T-helper 1 cell treated with Interleukin-12 subunit alpha and Interleukin-12 subunit beta and Interleukin-4 antibody, amounts not matched to agents 30 μg/mL and 1 μg/mL, for 36 hours (primary cell): ENCODE results near the gene CNOT2.

Source experiments
- H3K27ac Mint-ChIP-seq: one replicate; pipeline ENCODE4 v1.8.0; 2021; ENCODE audit warnings: mild to moderate bottlenecking, mixed read lengths
- H3K27me3 Mint-ChIP-seq: one replicate; pipeline ENCODE4 v1.8.0; 2021; ENCODE audit warnings: low read depth, mixed read lengths
- H3K36me3 Mint-ChIP-seq: one replicate; pipeline ENCODE4 v1.8.0; 2021; ENCODE audit warnings: low read depth, mixed read lengths
- H3K4me1 Mint-ChIP-seq: one replicate; pipeline ENCODE4 v1.8.0; 2021; ENCODE audit warnings: low read depth, mixed read lengths
- H3K4me3 Mint-ChIP-seq: one replicate; pipeline ENCODE4 v1.8.0; 2021; ENCODE audit warnings: mild to moderate bottlenecking, moderate library complexity, mixed read lengths
- H3K9me3 Mint-ChIP-seq: one replicate; pipeline ENCODE4 v1.8.0; 2021; ENCODE audit warnings: mixed read lengths

The CNOT2 gene

DNA sequence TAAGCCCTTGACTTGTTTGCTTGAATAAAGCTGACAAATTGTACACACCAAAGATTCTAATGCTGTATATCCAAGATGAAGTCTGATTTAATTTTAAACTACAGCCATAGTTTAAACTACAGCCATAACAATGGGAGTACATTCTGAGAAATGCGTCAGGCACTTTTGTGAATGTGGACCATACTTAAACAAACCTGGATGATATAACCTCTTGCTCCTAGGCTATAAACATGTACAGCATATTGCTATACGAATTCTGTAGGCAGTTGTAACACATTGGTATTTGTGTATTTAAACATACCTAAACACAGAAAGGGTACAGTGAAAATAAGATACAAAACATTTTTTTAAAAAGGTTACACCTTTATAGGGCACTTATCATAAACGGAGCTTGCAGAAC is 63.4 kb downstream of the CNOT2 start:
- H3K27ac Mint-ChIP-seq: no peak overlapping the region

DNA sequence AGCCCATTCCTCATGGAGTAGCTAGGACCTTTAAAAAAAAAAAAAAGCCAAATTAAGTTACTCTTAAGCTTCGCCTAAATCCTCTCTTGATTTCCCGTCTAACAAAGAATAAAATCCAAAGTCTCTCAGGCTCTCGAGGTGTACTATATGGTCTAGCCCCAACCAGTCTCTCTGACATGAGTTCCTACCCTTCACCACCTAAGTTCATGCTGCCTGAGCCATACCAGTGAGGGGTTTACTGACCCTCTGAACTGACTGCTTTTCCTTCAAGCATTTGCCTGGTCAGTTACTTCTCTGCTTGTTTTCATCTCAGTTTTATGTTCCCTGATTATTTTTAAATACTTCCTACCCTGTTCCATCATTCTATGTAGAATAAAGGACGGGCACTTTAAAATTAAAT is 64.6 kb downstream of the CNOT2 start:
- Mint-ChIP-seq H3K36me3 (peaks cover 16% of the 10 kb centered on the region), H3K4me1 (peaks cover 19% of the 10 kb centered on the region), H3K27ac (no peak overlapping the region), H3K27me3 (no peaks in the 10 kb centered on the region), H3K4me3 (no peak overlapping the region), H3K9me3 (peaks cover 6% of the 10 kb centered on the region)

More for the DNA sequence above, 63.4 kb downstream of the CNOT2 start:
- Mint-ChIP-seq H3K27me3 (no peaks in the 10 kb centered on the region), H3K4me3 (no peak overlapping the region), H3K4me1 (peaks cover 19% of the 10 kb centered on the region), H3K36me3 (peaks cover 19% of the 10 kb centered on the region), H3K9me3 (peaks cover 6% of the 10 kb centered on the region)

DNA sequence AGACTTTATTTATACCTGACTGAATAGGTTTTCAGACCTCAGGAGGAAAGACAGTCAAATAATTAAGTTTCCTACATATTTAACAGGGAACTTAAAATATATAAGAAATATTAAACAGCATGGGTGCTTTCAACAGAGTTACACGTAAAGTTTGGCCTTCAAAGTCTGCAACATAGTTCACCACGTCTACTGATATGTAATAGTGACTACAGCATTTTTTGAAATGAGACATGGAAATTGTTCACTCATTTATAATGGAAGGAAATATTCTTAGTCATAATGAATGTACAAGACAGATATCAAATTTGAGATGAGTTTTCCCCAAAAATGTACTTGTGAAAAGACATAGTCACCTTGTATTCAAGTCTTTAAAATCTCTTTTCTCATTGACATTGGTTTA is 66.1 kb downstream of the CNOT2 start:
- H3K4me1 Mint-ChIP-seq: peaks cover 11% of the 10 kb centered on the region
- H3K4me3 Mint-ChIP-seq: no peak overlapping the region
- no peaks in the 10 kb centered on the region for H3K9me3 Mint-ChIP-seq
- H3K36me3 Mint-ChIP-seq: peaks cover 10% of the 10 kb centered on the region
- H3K27me3 Mint-ChIP-seq: no peaks in the 10 kb centered on the region
- H3K27ac Mint-ChIP-seq: no peak overlapping the region

DNA sequence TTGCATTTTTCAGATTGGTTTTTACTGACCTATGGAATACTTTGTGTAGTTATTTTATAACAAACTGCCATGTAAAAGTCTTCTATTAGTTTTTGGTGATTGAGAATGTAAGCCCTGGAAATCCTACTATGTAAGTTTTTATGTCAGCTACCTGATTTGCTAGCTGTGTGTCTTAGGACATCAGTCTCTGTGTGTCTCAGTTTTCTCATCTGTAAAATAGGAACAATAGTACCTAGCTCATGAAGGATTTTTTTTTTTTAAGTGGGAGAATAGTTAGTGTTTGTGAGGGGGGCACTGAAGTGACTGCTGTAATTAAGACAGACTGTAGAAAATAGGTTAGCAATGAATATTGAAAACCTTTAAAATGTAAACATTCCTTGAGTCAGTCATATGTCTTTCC is 70.9 kb downstream of the CNOT2 start:
- Mint-ChIP-seq H3K4me3 (no peak overlapping the region), H3K4me1 (peaks cover 16% of the 10 kb centered on the region), H3K9me3 (no peaks in the 10 kb centered on the region), H3K36me3 (peaks cover 11% of the 10 kb centered on the region), H3K27me3 (no peaks in the 10 kb centered on the region), H3K27ac (no peak overlapping the region)

DNA sequence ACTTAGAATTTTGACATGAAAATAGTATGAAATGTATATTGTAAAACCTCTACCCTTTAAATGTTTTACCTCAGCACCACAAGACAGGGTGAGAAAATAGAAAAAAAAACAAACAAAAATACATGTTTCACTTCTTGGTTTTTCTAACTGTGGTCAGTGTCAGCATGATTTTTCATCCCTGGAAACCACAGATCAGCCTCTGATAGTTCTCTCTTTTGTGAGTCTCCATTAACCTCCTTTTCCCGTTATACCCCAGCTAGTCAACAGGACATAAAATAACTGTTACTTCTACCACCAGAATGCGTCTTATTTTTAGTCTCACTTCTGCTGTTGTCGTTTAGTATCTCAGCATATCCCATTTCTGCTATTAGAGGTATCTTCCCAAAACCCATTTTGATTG is 74.5 kb downstream of the CNOT2 start:
- H3K27ac Mint-ChIP-seq: no peak overlapping the region
- H3K9me3 Mint-ChIP-seq: no peaks in the 10 kb centered on the region
- H3K27me3 Mint-ChIP-seq: no peaks in the 10 kb centered on the region
- H3K4me3 Mint-ChIP-seq: no peak overlapping the region
- H3K36me3 Mint-ChIP-seq: peaks cover 11% of the 10 kb centered on the region
- peaks cover 16% of the 10 kb centered on the region for H3K4me1 Mint-ChIP-seq

DNA sequence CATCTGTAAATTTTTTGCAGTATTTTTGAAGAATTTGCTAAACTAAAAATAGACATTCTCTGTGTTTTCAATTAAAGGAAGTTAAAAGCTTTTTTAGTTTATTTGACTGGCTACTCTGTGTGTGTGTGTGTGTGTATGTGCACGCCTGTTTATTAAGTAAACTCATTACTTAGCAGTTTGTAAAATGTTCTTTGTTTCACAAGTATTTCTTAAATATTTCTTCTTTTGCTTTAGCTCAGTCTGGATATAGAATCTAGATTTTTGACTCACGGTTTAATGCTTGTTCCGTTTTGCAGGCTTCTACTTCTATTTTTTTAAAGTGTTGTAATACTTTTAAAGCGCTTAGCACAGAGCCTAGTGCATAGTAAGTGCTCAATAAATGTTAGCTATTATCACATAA is 76.4 kb downstream of the CNOT2 start:
- Mint-ChIP-seq H3K27ac (no peak overlapping the region), H3K4me3 (no peak overlapping the region), H3K4me1 (peaks cover 15% of the 10 kb centered on the region), H3K27me3 (no peaks in the 10 kb centered on the region), H3K36me3 (peaks cover 12% of the 10 kb centered on the region), H3K9me3 (no peaks in the 10 kb centered on the region)

DNA sequence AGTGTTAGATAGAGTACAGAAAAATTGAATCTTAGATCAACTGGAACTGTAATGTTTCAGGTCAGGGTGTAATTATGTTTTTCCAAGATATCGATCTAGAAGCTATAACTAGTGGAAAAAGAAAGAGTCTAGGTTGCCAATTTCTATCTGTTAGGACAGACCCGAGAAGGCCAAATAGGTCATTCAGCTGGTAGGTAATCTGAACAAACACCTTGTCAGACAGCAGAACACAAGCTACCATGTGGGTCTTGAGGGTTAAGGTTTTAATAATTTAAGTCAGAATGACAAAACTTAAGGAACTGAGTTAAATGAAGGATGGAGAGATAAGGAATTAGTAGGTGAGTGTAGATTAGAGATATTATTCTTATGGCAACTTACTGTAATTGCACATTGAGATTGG is 78.0 kb downstream of the CNOT2 start:
- peaks cover 11% of the 10 kb centered on the region for H3K36me3 Mint-ChIP-seq
- H3K4me3 Mint-ChIP-seq: no peak overlapping the region
- H3K27me3 Mint-ChIP-seq: no peaks in the 10 kb centered on the region
- no peaks in the 10 kb centered on the region for H3K9me3 Mint-ChIP-seq
- peaks cover 10% of the 10 kb centered on the region for H3K4me1 Mint-ChIP-seq
- no peak overlapping the region for H3K27ac Mint-ChIP-seq

DNA sequence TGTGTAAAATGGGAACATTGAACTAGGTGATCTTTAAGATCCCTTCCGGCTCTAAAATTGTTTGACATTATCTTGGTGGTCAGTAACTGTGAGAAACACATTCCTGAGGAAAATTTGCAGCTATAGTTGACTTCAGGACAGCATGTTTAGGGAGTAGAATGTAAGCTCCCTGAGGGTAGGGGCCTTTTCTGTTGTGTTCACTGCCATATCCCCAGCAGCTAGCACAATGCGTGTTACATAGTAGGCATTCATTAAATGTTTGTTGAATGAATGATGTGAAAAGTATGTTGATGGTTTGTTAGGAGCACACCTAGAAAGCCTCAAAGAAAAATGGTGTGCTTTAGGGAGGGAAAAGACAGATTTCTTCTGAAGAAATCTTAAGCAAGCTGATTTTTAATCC is 84.3 kb downstream of the CNOT2 start:
- no peaks in the 10 kb centered on the region for H3K9me3 Mint-ChIP-seq
- H3K4me3 Mint-ChIP-seq: no peak overlapping the region
- H3K4me1 Mint-ChIP-seq: peaks cover 6% of the 10 kb centered on the region
- H3K27me3 Mint-ChIP-seq: no peaks in the 10 kb centered on the region
- peaks cover 24% of the 10 kb centered on the region for H3K36me3 Mint-ChIP-seq
- H3K27ac Mint-ChIP-seq: no peak overlapping the region

DNA sequence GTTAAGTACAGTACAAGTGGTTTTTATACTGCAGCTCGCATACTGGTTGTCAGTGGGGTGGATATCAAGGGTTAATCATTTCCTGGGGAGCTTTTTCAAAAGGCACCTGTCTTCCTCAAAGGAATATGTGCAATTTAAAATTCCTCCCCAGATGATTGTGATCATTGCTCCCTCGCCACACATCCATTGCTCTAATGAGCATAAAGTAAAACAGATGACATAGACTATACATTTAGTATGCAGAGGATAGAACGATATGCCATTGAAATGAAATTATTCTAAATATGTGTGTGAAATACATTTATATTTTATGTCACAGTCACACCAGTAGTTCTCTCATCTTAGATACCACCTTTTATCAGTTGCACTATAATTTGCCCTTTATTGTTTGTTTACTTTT is 86.5 kb downstream of the CNOT2 start:
- Mint-ChIP-seq H3K4me3 (no peak overlapping the region), H3K27me3 (no peaks in the 10 kb centered on the region), H3K36me3 (peaks cover 15% of the 10 kb centered on the region), H3K27ac (no peak overlapping the region), H3K9me3 (no peaks in the 10 kb centered on the region), H3K4me1 (peaks cover 9% of the 10 kb centered on the region)

DNA sequence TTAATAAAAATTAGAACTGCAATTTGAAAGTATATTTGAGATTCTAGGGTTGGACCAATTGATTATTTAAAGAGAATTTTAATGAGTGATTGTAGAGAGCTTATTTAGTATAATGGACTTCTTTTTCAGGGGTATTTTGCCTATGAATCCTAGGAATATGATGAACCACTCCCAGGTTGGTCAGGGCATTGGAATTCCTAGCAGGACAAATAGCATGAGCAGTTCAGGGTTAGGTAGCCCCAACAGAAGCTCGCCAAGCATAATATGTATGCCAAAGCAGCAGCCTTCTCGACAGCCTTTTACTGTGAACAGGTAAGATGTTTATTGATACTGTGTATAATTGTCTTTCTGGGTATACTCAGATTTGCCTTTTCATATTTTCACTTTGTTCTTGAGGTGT is 86.9 kb downstream of the CNOT2 start:
- peaks cover 15% of the 10 kb centered on the region for H3K36me3 Mint-ChIP-seq
- no peaks in the 10 kb centered on the region for H3K27me3 Mint-ChIP-seq
- peaks cover 9% of the 10 kb centered on the region for H3K4me1 Mint-ChIP-seq
- H3K4me3 Mint-ChIP-seq: no peak overlapping the region
- H3K9me3 Mint-ChIP-seq: no peaks in the 10 kb centered on the region
- H3K27ac Mint-ChIP-seq: no peak overlapping the region

DNA sequence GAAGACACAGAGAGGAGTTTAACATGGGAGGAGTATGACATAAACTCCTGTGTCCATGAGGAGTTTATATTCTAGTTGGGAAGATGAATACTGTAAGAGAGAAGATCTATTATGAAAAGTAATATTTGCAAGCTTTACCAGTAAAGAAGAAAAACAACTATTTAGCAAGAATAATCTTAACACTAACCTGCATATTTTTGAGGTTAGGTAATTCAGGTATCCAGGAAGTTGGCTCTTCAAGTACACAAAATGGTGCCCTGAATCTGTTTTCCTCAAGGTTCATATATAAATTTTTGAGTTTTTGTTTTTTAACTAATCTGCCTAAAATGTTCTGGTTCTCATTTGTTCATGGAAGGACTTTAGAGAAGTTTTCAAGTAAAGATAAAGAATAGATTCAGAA is 89.0 kb downstream of the CNOT2 start:
- peaks cover 16% of the 10 kb centered on the region for H3K36me3 Mint-ChIP-seq
- no peak overlapping the region for H3K27ac Mint-ChIP-seq
- no peaks in the 10 kb centered on the region for H3K27me3 Mint-ChIP-seq
- no peak overlapping the region for H3K4me3 Mint-ChIP-seq
- no peaks in the 10 kb centered on the region for H3K9me3 Mint-ChIP-seq
- peaks cover 9% of the 10 kb centered on the region for H3K4me1 Mint-ChIP-seq

DNA sequence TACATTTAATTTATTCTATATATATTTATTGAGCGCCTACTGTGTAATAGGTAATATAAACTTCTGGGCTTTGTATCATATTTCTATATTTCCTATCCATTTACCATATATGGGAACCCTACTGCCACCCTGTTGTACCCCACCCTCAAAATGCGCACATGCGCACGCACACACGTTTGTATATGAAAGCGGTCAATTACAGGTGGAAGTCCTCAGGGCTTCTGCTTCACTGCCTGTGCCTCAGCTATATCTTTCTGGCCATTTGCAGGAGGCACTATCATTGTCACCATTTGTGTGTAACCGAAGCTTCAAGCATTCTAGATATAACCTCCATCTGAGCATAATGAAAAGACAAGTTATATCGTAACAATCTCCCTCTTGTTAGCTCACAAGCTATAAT is 91.5 kb downstream of the CNOT2 start:
- Mint-ChIP-seq H3K36me3 (peaks cover 21% of the 10 kb centered on the region), H3K4me3 (no peak overlapping the region), H3K27ac (no peak overlapping the region), H3K4me1 (peaks cover 5% of the 10 kb centered on the region), H3K27me3 (no peaks in the 10 kb centered on the region), H3K9me3 (no peaks in the 10 kb centered on the region)

DNA sequence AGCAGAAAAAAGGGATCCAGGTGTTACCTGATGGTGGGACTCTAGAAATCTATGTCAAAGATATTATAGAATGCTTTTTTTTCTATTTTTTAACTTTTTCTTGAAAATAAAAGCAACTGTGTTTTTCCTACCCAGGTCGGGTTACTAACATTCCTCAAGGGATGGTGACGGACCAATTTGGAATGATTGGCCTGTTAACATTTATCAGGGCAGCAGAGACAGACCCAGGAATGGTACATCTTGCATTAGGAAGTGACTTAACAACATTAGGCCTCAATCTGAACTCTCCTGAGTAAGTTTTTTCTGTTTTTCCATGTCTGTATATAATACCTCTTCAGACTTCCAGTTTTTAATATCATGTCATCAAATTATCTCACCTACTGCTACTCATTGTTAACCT is 95.3 kb downstream of the CNOT2 start:
- H3K27ac Mint-ChIP-seq: no peak overlapping the region
- H3K9me3 Mint-ChIP-seq: no peaks in the 10 kb centered on the region
- peaks cover 35% of the 10 kb centered on the region for H3K36me3 Mint-ChIP-seq
- H3K27me3 Mint-ChIP-seq: no peaks in the 10 kb centered on the region
- peaks cover 2% of the 10 kb centered on the region for H3K4me1 Mint-ChIP-seq
- H3K4me3 Mint-ChIP-seq: no peak overlapping the region

DNA sequence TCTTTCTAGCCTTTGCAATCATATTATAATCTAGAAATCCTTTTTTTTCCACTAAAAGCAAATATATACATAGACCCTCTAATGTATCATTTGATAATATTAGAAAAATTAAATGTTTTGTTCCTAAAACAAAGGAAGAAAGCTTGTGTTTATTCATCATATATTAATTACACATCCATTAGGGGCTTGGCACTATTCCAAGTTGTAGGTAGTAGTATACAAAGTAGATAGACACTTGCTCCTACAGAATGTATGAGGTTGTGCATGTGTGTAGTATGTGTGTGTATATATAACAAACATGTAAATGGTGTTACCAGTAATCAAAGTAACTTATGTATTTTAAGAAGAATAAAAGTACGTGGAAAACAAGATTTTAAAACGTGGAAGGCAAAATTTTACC is 107.8 kb downstream of the CNOT2 start:
- no peak overlapping the region for H3K27ac Mint-ChIP-seq
- no peaks in the 10 kb centered on the region for H3K27me3 Mint-ChIP-seq
- peaks cover 13% of the 10 kb centered on the region for H3K36me3 Mint-ChIP-seq
- H3K4me1 Mint-ChIP-seq: no peaks in the 10 kb centered on the region
- no peaks in the 10 kb centered on the region for H3K9me3 Mint-ChIP-seq
- no peak overlapping the region for H3K4me3 Mint-ChIP-seq

DNA sequence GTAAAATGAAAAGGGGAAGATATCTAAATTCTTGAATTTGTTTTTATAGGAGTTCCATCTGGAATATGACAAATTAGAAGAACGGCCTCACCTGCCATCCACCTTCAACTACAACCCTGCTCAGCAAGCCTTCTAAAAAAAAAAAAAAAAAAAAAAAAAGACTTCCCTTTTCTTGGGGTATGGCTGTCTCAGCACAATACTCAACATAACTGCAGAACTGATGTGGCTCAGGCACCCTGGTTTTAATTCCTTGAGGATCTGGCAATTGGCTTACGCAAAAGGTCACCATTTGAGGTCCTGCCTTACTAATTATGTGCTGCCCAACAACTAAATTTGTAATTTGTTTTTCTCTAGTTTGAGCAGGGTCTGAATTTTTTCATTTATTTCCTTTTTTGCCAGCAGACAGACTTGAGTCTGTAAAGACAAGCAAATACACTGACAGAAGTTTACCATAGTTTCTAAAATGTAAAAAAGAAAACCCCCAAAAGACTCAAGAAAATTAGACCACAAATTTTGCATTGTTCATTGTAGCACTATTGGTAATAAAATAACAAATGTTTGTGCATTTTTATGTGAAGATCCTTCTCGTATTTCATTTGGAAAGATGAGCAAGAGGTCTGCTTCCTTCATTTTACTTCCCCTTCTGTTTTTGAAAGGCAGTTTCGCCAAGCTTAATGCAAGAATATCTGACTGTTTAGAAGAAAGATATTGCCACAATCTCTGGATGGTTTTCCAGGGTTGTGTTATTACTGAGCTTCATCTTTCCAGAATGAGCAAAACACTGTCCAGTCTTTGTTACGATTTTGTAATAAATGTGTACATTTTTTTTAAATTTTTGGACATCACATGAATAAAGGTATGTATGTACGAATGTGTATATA is 110.8 kb downstream of the CNOT2 start:
- Mint-ChIP-seq H3K4me3 (no peak overlapping the region), H3K9me3 (no peaks in the 10 kb centered on the region), H3K4me1 (no peaks in the 10 kb centered on the region), H3K36me3 (peaks cover 11% of the 10 kb centered on the region), H3K27me3 (no peaks in the 10 kb centered on the region), H3K27ac (no peak overlapping the region)
